Uterus (tissue), 4 donors: ENCODE results near the gene NCAPG. TPM values are rescaled to one million over a fixed set of nuclear protein-coding genes. Genes with fewer than 3 reads are reported as not detected.

ENCODE experiments used
- DNase-seq, 2 donors: peaks; one replicate each; pipeline ENCODE4 v3.0.0-alpha.2; 2019 to 2020
- H3K27ac ChIP-seq, 2 donors: fragments of 200-600 bp; sonication (generic); 1 replicate in 1 of 2; 2 replicates in 1 of 2; pipeline ENCODE4 v1.5.1; 2016 to 2018
- H3K27me3 ChIP-seq, 2 donors: fragments of 200-600 bp; sonication (generic); one replicate each; pipeline ENCODE4 v1.5.1; 2018 to 2019; ENCODE audit warnings: control low read depth in 1 of 2
- H3K36me3 ChIP-seq, 2 donors: fragments of 200-600 bp; sonication (generic); one replicate each; pipeline ENCODE4 v1.5.1; 2019; ENCODE audit warnings: control low read depth in 1 of 2
- H3K4me1 ChIP-seq, 2 donors: fragments of 200-600 bp; sonication (generic); one replicate each; pipeline ENCODE4 v1.5.1; 2018 to 2019; ENCODE audit warnings: control low read depth in 1 of 2
- H3K4me3 ChIP-seq, 2 donors: fragments of 200-600 bp; sonication (generic); 1 replicate in 1 of 2; 2 replicates in 1 of 2; pipeline ENCODE4 v1.5.1; 2018 to 2019; ENCODE audit warnings: mild to moderate bottlenecking in 1 of 2
- H3K9me3 ChIP-seq, 2 donors: fragments of 200-600 bp; sonication (generic); one replicate each; pipeline ENCODE4 v1.5.1; 2019; ENCODE audit warnings: control low read depth in 1 of 2
- POLR2A ChIP-seq, 2 donors: fragments of 450-650 bp; IDR thresholded peaks; one replicate each; pipeline ENCODE4 v1.6.1; 2016; ENCODE audit warnings: antibody characterized with exemption in 2 of 2, mild to moderate bottlenecking in 1 of 2, moderate library complexity in 1 of 2
- intact Hi-C: fragments of 100-400 bp; cut with DNase I; formaldehyde crosslinking; loops from one replicate; pipeline ENCODE4 v1.15.1; 2023; ENCODE audit warnings: low total_unique reads
- total RNA-seq, 4 donors: library from RNA; depleted of rRNA in 3 of 4; stranded (reverse); fragments of >200 nt in 3 of 4; gene quantifications; one replicate each; pipeline versions ENCODE4 v1.1.0 to v1.2.4, GENCODE V29; 2014 to 2023
- TF ChIP-seq, protein P1 (sequence below), 4 experiments: fragments of 200-600 bp in 2 of 4; fragments of 450-650 bp in 2 of 4; sonication (generic) in 2 of 4; IDR thresholded peaks; one replicate each; pipeline ENCODE4 v1.5.1; 2016 to 2019; ENCODE audit warnings: antibody characterized with exemption in 4 of 4, mild to moderate bottlenecking in 2 of 4, moderate library complexity in 1 of 4
- donor health status: DM: yes; HTN: yes; CAD: no.

The NCAPG gene, protein sequence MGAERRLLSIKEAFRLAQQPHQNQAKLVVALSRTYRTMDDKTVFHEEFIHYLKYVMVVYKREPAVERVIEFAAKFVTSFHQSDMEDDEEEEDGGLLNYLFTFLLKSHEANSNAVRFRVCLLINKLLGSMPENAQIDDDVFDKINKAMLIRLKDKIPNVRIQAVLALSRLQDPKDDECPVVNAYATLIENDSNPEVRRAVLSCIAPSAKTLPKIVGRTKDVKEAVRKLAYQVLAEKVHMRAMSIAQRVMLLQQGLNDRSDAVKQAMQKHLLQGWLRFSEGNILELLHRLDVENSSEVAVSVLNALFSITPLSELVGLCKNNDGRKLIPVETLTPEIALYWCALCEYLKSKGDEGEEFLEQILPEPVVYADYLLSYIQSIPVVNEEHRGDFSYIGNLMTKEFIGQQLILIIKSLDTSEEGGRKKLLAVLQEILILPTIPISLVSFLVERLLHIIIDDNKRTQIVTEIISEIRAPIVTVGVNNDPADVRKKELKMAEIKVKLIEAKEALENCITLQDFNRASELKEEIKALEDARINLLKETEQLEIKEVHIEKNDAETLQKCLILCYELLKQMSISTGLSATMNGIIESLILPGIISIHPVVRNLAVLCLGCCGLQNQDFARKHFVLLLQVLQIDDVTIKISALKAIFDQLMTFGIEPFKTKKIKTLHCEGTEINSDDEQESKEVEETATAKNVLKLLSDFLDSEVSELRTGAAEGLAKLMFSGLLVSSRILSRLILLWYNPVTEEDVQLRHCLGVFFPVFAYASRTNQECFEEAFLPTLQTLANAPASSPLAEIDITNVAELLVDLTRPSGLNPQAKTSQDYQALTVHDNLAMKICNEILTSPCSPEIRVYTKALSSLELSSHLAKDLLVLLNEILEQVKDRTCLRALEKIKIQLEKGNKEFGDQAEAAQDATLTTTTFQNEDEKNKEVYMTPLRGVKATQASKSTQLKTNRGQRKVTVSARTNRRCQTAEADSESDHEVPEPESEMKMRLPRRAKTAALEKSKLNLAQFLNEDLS
- 10 to 100 TPM in 1 of 4 donors, 1 to 10 TPM in 1, not detected in 2; 2.9 to 36.2 TPM for total RNA-seq

- intact Hi-C loops = no loop called here
Observed at GRCh38 chr4:17810260-17811077, at the start of gene NCAPG, which contains the start of gene DCAF16. Gene NCAPG (plus strand): TSS chr4:17810979. CDS start chr4:17811078, 99 bp downstream. Gene DCAF16 (minus strand): TSS chr4:17810757. CDS start chr4:17804141, 6,616 bp downstream.

DNA sequence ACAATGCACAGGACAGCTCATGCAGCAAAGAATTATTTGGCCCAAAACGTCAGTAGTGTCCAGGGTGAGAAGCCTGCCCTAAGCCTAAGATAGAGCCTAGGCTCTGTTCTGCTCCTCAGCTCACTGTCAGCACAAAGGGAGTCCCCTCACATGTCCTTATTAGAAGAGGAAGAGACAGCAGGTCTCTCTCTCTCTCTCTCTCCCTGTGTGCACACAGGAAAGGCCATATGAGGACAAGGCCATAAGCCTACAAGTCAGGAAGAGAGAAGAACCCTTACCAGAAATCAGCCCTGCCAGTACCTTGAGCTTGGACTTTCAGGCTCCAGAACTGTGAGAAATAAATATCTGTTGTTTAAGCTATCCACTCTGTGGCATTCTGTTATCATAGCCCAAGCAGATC lies 49.7 kb upstream of the NCAPG start:
- no peak overlapping the region for H3K4me3 ChIP-seq
- no peaks in the 10 kb centered on the region for H3K36me3 ChIP-seq
- no peak for DNase-seq
- no peaks in the 10 kb centered on the region for H3K4me1 ChIP-seq
- no peaks in the 10 kb centered on the region for H3K9me3 ChIP-seq
- no peaks in the 10 kb centered on the region for H3K27me3 ChIP-seq
- intact Hi-C loops = no loop called here
- no peak for TF ChIP-seq POLR2A (IDR thresholded peaks at IDR 0.05)
- TF ChIP-seq, protein P1, sequence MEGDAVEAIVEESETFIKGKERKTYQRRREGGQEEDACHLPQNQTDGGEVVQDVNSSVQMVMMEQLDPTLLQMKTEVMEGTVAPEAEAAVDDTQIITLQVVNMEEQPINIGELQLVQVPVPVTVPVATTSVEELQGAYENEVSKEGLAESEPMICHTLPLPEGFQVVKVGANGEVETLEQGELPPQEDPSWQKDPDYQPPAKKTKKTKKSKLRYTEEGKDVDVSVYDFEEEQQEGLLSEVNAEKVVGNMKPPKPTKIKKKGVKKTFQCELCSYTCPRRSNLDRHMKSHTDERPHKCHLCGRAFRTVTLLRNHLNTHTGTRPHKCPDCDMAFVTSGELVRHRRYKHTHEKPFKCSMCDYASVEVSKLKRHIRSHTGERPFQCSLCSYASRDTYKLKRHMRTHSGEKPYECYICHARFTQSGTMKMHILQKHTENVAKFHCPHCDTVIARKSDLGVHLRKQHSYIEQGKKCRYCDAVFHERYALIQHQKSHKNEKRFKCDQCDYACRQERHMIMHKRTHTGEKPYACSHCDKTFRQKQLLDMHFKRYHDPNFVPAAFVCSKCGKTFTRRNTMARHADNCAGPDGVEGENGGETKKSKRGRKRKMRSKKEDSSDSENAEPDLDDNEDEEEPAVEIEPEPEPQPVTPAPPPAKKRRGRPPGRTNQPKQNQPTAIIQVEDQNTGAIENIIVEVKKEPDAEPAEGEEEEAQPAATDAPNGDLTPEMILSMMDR (IDR thresholded peaks at IDR 0.05) = no peak
- H3K27ac ChIP-seq = no peak overlapping the region

More at GRCh38 chr4:17810260-17811077, at the start of gene NCAPG, which contains the start of gene DCAF16:
- Histone ChIP-seq H3K36me3 (no peaks in the 10 kb centered on the region), H3K9me3 (no peaks in the 10 kb centered on the region), H3K4me1 (peaks cover 9 to 10% of the 10 kb centered on the region in 2 donors), H3K27ac (peak within 1 kb of the TSS; percentile 96 to 97), H3K27me3 (no peaks in the 10 kb centered on the region), H3K4me3 (peak within 1 kb of the TSS; percentile 76 to 87)
- peak; percentile 99 for DNase-seq
- peak; percentile 97 for TF ChIP-seq POLR2A (IDR thresholded peaks at IDR 0.05)
- TF ChIP-seq, protein P1 (IDR thresholded peaks at IDR 0.05) = no peak

DNA sequence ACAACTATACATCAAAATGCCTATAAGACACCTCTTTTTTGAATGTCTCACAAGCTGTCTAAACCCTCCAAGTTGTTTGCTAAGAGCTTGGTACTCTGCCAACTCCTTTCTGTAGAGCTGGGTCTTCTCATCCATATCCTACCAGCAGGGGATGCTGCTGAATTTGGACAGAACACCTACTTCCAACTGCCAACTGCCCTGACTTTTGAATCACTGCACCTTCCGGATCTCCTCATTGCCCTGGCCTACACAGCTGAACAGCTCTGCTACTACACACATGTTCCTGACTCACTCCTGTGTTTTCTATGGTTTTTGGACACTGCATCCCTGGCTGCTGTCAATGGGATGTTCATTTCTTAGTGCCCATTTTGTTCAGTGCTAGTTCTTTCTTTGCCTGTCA lies 48.1 kb upstream of the NCAPG start:
- TF ChIP-seq, protein P1 (IDR thresholded peaks at IDR 0.05) = no peak
- no peak for TF ChIP-seq POLR2A (IDR thresholded peaks at IDR 0.05)
- intact Hi-C loops = no loop called here
- no peak for DNase-seq
- Histone ChIP-seq H3K27me3 (no peaks in the 10 kb centered on the region), H3K4me3 (no peak overlapping the region), H3K4me1 (no peaks in the 10 kb centered on the region), H3K9me3 (no peaks in the 10 kb centered on the region), H3K36me3 (no peaks in the 10 kb centered on the region), H3K27ac (no peak overlapping the region)

- no peaks in the 10 kb centered on the region for H3K4me1 ChIP-seq
- no peaks in the 10 kb centered on the region for H3K27me3 ChIP-seq
- DNase-seq = no peak
- intact Hi-C loops = no loop called here
- no peaks in the 10 kb centered on the region for H3K36me3 ChIP-seq
- no peaks in the 10 kb centered on the region for H3K9me3 ChIP-seq
- no peak overlapping the region for H3K27ac ChIP-seq
- H3K4me3 ChIP-seq = no peak overlapping the region
- no peak for TF ChIP-seq POLR2A (IDR thresholded peaks at IDR 0.05)
- TF ChIP-seq, protein P1 (IDR thresholded peaks at IDR 0.05) = no peak
Observed at GRCh38 chr4:17763416-17763815, 47.4 kb upstream of the NCAPG start.
